Effector memory CD4-positive, alpha-beta T cell (primary cell): ENCODE data around the gene YPEL1.
"Not testable (repeated sequence)": the region's sequence is repeated elsewhere in the genome, so short reads cannot be mapped to it uniquely, and the experiment has no call there.

Experiments used
- DNase-seq, 3 donors: peaks; one replicate each; pipeline ENCODE4 v3.0.0-alpha.2; 2020
- H3K27ac ChIP-seq: 2 replicates; pipeline ENCODE4 v1.7.0; 2013; ENCODE audit warnings: mild to moderate bottlenecking, low read length, moderate library complexity; ENCODE audit not compliant: insufficient read depth, poor library complexity, severe bottlenecking
- H3K27me3 ChIP-seq: replicated peaks from 2 replicates; pipeline ENCODE4 v1.7.0; 2013; ENCODE audit warnings: mild to moderate bottlenecking, low read length; ENCODE audit not compliant: insufficient read depth, control insufficient read depth, poor library complexity, severe bottlenecking
- H3K36me3 ChIP-seq: 2 replicates; pipeline ENCODE4 v1.7.0; 2013; ENCODE audit warnings: mild to moderate bottlenecking, low read length, moderate library complexity; ENCODE audit not compliant: control insufficient read depth, insufficient read depth
- H3K4me1 ChIP-seq: 2 replicates; pipeline ENCODE4 v1.7.0; 2013; ENCODE audit warnings: low read length, mild to moderate bottlenecking; ENCODE audit not compliant: control insufficient read depth, insufficient read depth, poor library complexity, severe bottlenecking
- H3K4me3 ChIP-seq: 2 replicates; pipeline ENCODE4 v1.7.0; 2013; ENCODE audit warnings: low read length, low read depth, mild to moderate bottlenecking; ENCODE audit not compliant: insufficient read depth, poor library complexity, severe bottlenecking
- H3K9me3 ChIP-seq: 2 replicates; pipeline ENCODE4 v1.7.0; 2013; ENCODE audit warnings: mild to moderate bottlenecking, low read length, moderate library complexity; ENCODE audit not compliant: control insufficient read depth

YPEL1 gene

GRCh38 chr22:21753374-21754111 is 17.9 kb upstream of the YPEL1 start:
- Histone ChIP-seq H3K9me3 (no peaks in the 10 kb centered on the region), H3K27me3 (no peaks in the 10 kb centered on the region), H3K27ac (no peak overlapping the region), H3K4me1 (no peaks in the 10 kb centered on the region), H3K36me3 (peaks cover 4% of the 10 kb centered on the region), H3K4me3 (no peak overlapping the region)
- DNase-seq = no peak

DNA sequence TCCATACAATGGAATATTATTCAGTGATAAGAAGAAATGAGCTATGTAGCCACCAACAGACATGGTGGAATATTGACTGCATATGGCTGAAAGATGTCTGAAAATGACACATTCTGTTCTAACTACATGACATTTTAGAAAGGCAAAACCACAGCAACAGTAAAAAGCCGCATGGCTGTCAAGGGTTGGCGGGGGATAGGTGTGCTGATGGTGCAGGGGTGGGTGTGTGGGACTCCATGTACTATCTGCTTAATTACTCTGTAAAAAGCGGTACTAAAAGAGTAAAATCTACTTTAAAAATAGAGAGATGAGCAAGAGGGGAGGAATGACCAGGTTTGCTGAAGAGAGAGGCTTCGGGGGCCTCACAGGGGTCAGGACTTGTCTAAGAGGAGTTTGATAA is 16.7 kb upstream of the YPEL1 start:
- Histone ChIP-seq H3K27ac (no peak overlapping the region), H3K4me1 (no peaks in the 10 kb centered on the region), H3K9me3 (no peaks in the 10 kb centered on the region), H3K4me3 (no peak overlapping the region), H3K27me3 (no peaks in the 10 kb centered on the region), H3K36me3 (no peaks in the 10 kb centered on the region)
- no peak for DNase-seq

GRCh38 chr22:21745948-21746347 is 10.4 kb upstream of the YPEL1 start:
- DNase-seq = no peak

GRCh38 chr22:21744917-21745316 is 9.3 kb upstream of the YPEL1 start:
- H3K36me3 ChIP-seq, H3K27me3 ChIP-seq: not testable (repeated sequence)

More at GRCh38 chr22:21745948-21746347, 10.4 kb upstream of the YPEL1 start:
- Histone ChIP-seq H3K36me3 (peaks cover 3% of the 10 kb centered on the region), H3K27me3 (no peaks in the 10 kb centered on the region), H3K4me1 (no peaks in the 10 kb centered on the region), H3K27ac (no peak overlapping the region), H3K4me3 (no peak overlapping the region), H3K9me3 (no peaks in the 10 kb centered on the region)

DNA sequence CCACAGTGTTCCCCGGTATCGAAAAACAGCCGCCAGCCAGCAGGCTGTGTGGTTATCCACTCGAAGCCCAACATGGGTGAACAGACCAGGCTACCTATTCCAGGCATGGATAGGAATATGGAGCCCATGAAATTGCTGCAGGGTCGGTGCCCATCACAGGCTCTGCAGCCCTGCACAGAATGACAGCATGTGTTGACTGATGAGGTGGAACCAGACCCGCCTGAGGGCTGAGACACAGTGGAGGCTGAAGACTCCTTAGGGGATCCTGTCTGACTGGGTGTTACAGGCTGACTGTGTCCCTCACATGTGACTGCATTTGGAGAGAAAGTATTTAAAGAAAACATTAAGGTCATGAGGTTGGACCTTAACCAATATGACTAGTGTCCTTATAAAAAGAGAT is 6.2 kb upstream of the YPEL1 start:
- Histone ChIP-seq H3K27me3 (no peaks in the 10 kb centered on the region), H3K36me3 (peaks cover under 1% of the 10 kb centered on the region), H3K27ac (no peak overlapping the region), H3K9me3 (no peaks in the 10 kb centered on the region), H3K4me1 (no peaks in the 10 kb centered on the region), H3K4me3 (no peak overlapping the region)
- no peak for DNase-seq

More at GRCh38 chr22:21744917-21745316, 9.3 kb upstream of the YPEL1 start:
- H3K9me3 ChIP-seq, H3K4me3 ChIP-seq, H3K4me1 ChIP-seq, DNase-seq, H3K27ac ChIP-seq: not testable (repeated sequence)

GRCh38 chr22:21741059-21741458 is 5.5 kb upstream of the YPEL1 start:
- Histone ChIP-seq H3K27ac (no peak overlapping the region), H3K4me1 (peaks cover 4% of the 10 kb centered on the region), H3K36me3 (no peaks in the 10 kb centered on the region), H3K4me3 (no peak overlapping the region), H3K9me3 (no peaks in the 10 kb centered on the region), H3K27me3 (no peaks in the 10 kb centered on the region)
- no peak for DNase-seq

DNA sequence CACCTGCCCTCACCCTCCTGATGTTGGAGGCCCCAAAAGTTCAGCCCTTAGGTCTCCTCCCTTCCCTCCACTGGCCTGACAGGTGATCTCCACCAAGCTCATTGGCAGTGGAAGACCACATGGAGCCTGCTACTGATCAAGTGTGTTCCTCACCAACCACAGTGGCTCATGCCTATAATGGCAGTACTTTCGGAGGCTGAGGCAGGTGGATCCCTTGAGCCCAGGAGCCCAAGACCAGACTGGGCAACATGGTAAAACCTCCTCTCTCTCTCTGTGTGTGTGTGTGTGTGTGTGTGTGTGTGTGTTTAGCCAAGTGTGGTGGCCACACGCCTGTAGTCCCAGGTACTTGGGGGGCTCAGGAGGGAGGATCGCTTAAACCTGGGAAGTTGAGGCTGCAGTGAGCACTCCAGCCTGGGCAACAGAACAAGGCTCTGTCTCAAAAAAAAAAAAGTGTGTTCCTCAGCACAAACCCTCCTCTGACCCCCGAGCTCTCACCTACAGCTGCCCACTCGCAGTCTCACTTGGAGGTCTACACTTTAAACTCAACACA is 4.3 kb upstream of the YPEL1 start:
- Histone ChIP-seq H3K36me3 (no peaks in the 10 kb centered on the region), H3K27me3 (no peaks in the 10 kb centered on the region), H3K4me1 (peaks cover 8% of the 10 kb centered on the region), H3K27ac (no peak overlapping the region), H3K9me3 (no peaks in the 10 kb centered on the region), H3K4me3 (no peak overlapping the region)
- DNase-seq = no peak

DNA sequence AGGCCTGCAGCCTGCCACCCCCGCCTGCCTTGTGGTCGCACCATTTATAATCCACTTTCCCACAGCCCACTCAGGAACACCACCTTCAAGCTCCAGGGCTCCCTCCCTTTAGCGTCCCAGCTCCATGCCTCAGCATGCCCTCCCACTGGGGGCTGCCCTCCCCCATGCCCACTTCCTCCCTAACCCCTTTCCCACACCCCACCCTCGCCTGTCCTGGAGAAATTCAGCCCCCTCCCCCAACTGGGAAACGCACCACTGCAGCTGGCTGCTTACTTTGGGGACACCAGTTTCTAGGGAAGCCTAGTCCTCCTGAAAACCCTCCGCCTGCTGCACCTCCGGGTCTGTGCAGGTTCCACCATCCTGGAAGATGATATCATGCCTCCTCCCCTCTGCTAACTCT is 3.4 kb upstream of the YPEL1 start:
- Histone ChIP-seq H3K9me3 (no peaks in the 10 kb centered on the region), H3K4me1 (peaks cover 9% of the 10 kb centered on the region), H3K27me3 (no peaks in the 10 kb centered on the region), H3K27ac (no peak overlapping the region), H3K4me3 (no peak overlapping the region), H3K36me3 (no peaks in the 10 kb centered on the region)
- no peak for DNase-seq

GRCh38 chr22:21738081-21738480 is 2.5 kb upstream of the YPEL1 start:
- peaks cover 9% of the 10 kb centered on the region for H3K4me1 ChIP-seq
- H3K27me3 ChIP-seq = no peaks in the 10 kb centered on the region
- H3K4me3 ChIP-seq = no peak overlapping the region
- H3K9me3 ChIP-seq = no peaks in the 10 kb centered on the region
- H3K27ac ChIP-seq = no peak overlapping the region
- DNase-seq = no peak
- H3K36me3 ChIP-seq = no peaks in the 10 kb centered on the region

GRCh38 chr22:21736948-21737347 is 1.4 kb upstream of the YPEL1 start:
- peaks cover 9% of the 10 kb centered on the region for H3K4me1 ChIP-seq

More at GRCh38 chr22:21736948-21737347, 1.4 kb upstream of the YPEL1 start:
- Histone ChIP-seq H3K27me3 (no peaks in the 10 kb centered on the region), H3K36me3 (no peaks in the 10 kb centered on the region), H3K27ac (no peak overlapping the region), H3K4me3 (no peak overlapping the region), H3K9me3 (no peaks in the 10 kb centered on the region)
- no peak for DNase-seq
